Measurements from ENCODE around the gene MTRR. TPM values are rescaled to one million over a fixed set of nuclear protein-coding genes. Genes with fewer than 3 reads are reported as not detected.

MTRR gene
- total RNA-seq, 1 donor from 2014 or later = 40.9 TPM

GRCh38 chr5:7886849-7887475, 18.0 kb downstream of the MTRR start:
- Mint-ChIP-seq H3K4me1 (ENCODE audit: unreplicated experiment) (peaks cover 10% of the 10 kb centered on the region), H3K27me3 (ENCODE audit: unreplicated experiment) (no peaks in the 10 kb centered on the region), H3K9me3 (ENCODE audit: unreplicated experiment) (no peaks in the 10 kb centered on the region), H3K4me3 (ENCODE audit: unreplicated experiment) (no peak overlapping the region), H3K27ac (ENCODE audit: unreplicated experiment) (peak overlapping the region; percentile 77), H3K36me3 (ENCODE audit: unreplicated experiment) (peaks cover 38% of the 10 kb centered on the region)
- TF ChIP-seq CTCF (IDR thresholded peaks at IDR 0.05) = peak; percentile 65
- DNase-seq (ENCODE audit: extremely low spot score, unreplicated experiment) = no peak

- no peak overlapping the region for H3K4me3 Mint-ChIP-seq (ENCODE audit: unreplicated experiment)
- H3K9me3 Mint-ChIP-seq (ENCODE audit: unreplicated experiment) = no peaks in the 10 kb centered on the region
- H3K27me3 Mint-ChIP-seq (ENCODE audit: unreplicated experiment) = no peaks in the 10 kb centered on the region
- H3K36me3 Mint-ChIP-seq (ENCODE audit: unreplicated experiment) = peaks cover 46% of the 10 kb centered on the region
- DNase-seq (ENCODE audit: extremely low spot score, unreplicated experiment) = no peak
- H3K27ac Mint-ChIP-seq (ENCODE audit: unreplicated experiment) = no peak overlapping the region
- no peak for TF ChIP-seq CTCF (IDR thresholded peaks at IDR 0.05)
- H3K4me1 Mint-ChIP-seq (ENCODE audit: unreplicated experiment) = peaks cover 10% of the 10 kb centered on the region
These were observed 20.0 kb downstream of the MTRR start for GRCh38 chr5:7888901-7889300.

- no peaks in the 10 kb centered on the region for H3K27me3 Mint-ChIP-seq (ENCODE audit: unreplicated experiment)
- no peaks in the 10 kb centered on the region for H3K9me3 Mint-ChIP-seq (ENCODE audit: unreplicated experiment)
- no peak for DNase-seq (ENCODE audit: extremely low spot score, unreplicated experiment)
- H3K36me3 Mint-ChIP-seq (ENCODE audit: unreplicated experiment) = peaks cover 66% of the 10 kb centered on the region
- no peak overlapping the region for H3K27ac Mint-ChIP-seq (ENCODE audit: unreplicated experiment)
- H3K4me3 Mint-ChIP-seq (ENCODE audit: unreplicated experiment) = no peak overlapping the region
- TF ChIP-seq CTCF (IDR thresholded peaks at IDR 0.05) = no peak
- no peaks in the 10 kb centered on the region for H3K4me1 Mint-ChIP-seq (ENCODE audit: unreplicated experiment)
These were observed 25.5 kb downstream of the MTRR start for GRCh38 chr5:7894439-7894838.

DNA sequence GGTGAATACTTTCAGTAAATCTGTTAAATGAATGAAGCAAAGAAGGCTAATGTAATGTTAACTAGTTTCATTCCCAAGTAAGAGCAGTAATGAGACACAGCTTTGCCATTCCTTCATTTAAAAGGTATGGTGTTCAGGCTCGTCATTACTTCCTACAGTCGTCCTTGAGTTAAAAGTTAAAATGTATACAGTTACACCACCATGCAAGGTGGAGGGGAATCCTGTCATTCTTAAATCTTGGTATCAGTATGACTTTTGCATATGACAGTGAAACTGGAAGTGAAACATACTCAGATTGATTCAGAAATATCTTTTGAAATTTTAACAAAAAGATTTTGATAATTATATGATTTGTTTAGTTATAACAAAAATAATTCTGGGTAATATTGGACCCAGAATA, 25.9 kb downstream of the MTRR start:
- Mint-ChIP-seq H3K4me3 (ENCODE audit: unreplicated experiment) (no peak overlapping the region), H3K9me3 (ENCODE audit: unreplicated experiment) (no peaks in the 10 kb centered on the region), H3K36me3 (ENCODE audit: unreplicated experiment) (peaks cover 66% of the 10 kb centered on the region), H3K27me3 (ENCODE audit: unreplicated experiment) (no peaks in the 10 kb centered on the region), H3K27ac (ENCODE audit: unreplicated experiment) (no peak overlapping the region), H3K4me1 (ENCODE audit: unreplicated experiment) (no peaks in the 10 kb centered on the region)
- TF ChIP-seq CTCF (IDR thresholded peaks at IDR 0.05) = no peak
- DNase-seq (ENCODE audit: extremely low spot score, unreplicated experiment) = no peak

- no peak overlapping the region for H3K4me3 Mint-ChIP-seq (ENCODE audit: unreplicated experiment)
- no peak overlapping the region for H3K27ac Mint-ChIP-seq (ENCODE audit: unreplicated experiment)
- peaks cover under 1% of the 10 kb centered on the region for H3K4me1 Mint-ChIP-seq (ENCODE audit: unreplicated experiment)
- no peaks in the 10 kb centered on the region for H3K9me3 Mint-ChIP-seq (ENCODE audit: unreplicated experiment)
- H3K36me3 Mint-ChIP-seq (ENCODE audit: unreplicated experiment) = peaks cover 67% of the 10 kb centered on the region
- TF ChIP-seq CTCF (IDR thresholded peaks at IDR 0.05) = peak; percentile 50
- H3K27me3 Mint-ChIP-seq (ENCODE audit: unreplicated experiment) = no peaks in the 10 kb centered on the region
- no peak for DNase-seq (ENCODE audit: extremely low spot score, unreplicated experiment)
These were observed 28.2 kb downstream of the MTRR start for GRCh38 chr5:7897014-7897600.

Data from osteocyte (in vitro differentiated cells).